Measurements from ENCODE around the gene CCDC149.

Gene CCDC149

DNA sequence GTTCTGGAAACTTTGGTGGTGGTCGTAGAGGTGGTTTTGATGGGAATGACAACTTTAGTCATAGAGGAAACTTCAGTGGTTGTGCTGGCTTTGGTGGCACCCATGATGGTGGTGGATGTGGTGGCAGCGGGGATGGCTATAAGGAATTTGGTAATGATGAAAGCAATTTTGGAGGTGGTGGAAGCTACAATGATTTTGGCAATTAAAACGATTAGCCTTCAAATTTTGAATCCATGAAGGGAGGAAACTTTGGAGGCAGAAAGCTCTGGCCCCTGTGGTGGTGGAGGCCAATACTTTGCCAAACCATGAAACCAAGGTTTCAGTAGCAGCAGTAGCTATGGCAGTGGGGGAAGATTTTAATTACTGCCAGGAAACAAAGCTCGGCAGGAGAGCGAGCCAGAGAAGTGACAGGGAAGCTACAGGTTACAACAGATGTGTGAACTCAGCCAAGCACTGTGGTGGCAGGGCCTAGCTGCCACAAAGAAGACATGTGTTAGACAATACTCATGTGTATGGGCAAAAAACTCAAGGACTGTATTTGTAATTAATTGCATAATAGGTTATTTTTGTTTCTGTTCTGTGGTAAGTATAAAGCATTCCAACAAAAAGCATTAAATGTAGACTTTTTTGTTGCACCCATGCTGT, 140.7 kb downstream of the CCDC149 start:
- no peak overlapping the region for H3K27ac ChIP-seq (ENCODE audit: low read depth, low read length, poor library complexity, severe bottlenecking)
- H3K27me3 ChIP-seq (ENCODE audit: insufficient read depth, low read length), result no peaks in the 10 kb centered on the region
- H3K4me1 ChIP-seq (ENCODE audit: insufficient read depth, low read length, severe bottlenecking), result no peaks in the 10 kb centered on the region
- H2AFZ ChIP-seq (ENCODE audit: low read length), result no peak overlapping the region
- no peaks in the 10 kb centered on the region for H3F3A ChIP-seq (ENCODE audit: insufficient read depth, low read length)
- TF ChIP-seq, protein P1, sequence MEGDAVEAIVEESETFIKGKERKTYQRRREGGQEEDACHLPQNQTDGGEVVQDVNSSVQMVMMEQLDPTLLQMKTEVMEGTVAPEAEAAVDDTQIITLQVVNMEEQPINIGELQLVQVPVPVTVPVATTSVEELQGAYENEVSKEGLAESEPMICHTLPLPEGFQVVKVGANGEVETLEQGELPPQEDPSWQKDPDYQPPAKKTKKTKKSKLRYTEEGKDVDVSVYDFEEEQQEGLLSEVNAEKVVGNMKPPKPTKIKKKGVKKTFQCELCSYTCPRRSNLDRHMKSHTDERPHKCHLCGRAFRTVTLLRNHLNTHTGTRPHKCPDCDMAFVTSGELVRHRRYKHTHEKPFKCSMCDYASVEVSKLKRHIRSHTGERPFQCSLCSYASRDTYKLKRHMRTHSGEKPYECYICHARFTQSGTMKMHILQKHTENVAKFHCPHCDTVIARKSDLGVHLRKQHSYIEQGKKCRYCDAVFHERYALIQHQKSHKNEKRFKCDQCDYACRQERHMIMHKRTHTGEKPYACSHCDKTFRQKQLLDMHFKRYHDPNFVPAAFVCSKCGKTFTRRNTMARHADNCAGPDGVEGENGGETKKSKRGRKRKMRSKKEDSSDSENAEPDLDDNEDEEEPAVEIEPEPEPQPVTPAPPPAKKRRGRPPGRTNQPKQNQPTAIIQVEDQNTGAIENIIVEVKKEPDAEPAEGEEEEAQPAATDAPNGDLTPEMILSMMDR (IDR thresholded peaks at IDR 0.05; ENCODE audit: low read length), result no peak
- no peak for TF ChIP-seq EZH2 (IDR thresholded peaks at IDR 0.05; ENCODE audit: borderline replicate concordance, low read length)
- H3K79me2 ChIP-seq (ENCODE audit: insufficient read depth, low read length), result no peaks in the 10 kb centered on the region
- no peak overlapping the region for H3K4me2 ChIP-seq (ENCODE audit: low read length)
- H3K9me2 ChIP-seq (ENCODE audit: low read depth, low read length), result no peaks in the 10 kb centered on the region
- H4K20me1 ChIP-seq (ENCODE audit: insufficient read depth, low read length), result no peaks in the 10 kb centered on the region
- H3K9me3 ChIP-seq (ENCODE audit: low read length), result no peaks in the 10 kb centered on the region
- no peaks in the 10 kb centered on the region for H3K36me3 ChIP-seq (ENCODE audit: insufficient read depth, low read length)
- H3K4me3 ChIP-seq (ENCODE audit: low read depth, low read length, poor library complexity, severe bottlenecking), result no peak overlapping the region
- no peak overlapping the region for H3K9ac ChIP-seq (ENCODE audit: low read length)

DNA sequence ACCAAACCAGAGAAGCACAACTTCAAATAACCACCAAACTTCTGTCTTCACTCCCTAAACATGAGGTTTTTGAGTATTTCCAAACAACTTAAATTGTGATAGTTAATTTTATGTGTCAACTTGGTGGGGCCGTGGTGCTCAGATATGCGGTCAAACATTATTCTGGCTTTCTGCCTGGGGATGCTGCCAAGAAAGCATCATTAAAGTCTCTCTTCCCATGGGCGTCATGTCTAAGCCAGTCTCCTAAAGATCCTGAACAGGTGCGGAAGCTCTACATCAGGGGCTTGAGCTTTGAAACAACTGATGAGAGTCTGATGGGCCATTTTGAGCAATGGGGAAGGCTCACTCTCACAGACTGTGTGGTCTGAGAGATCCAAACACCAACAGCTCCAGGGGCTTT, 141.6 kb downstream of the CCDC149 start:
- H3K27ac ChIP-seq (ENCODE audit: low read depth, low read length, poor library complexity, severe bottlenecking), result no peak overlapping the region

DNA sequence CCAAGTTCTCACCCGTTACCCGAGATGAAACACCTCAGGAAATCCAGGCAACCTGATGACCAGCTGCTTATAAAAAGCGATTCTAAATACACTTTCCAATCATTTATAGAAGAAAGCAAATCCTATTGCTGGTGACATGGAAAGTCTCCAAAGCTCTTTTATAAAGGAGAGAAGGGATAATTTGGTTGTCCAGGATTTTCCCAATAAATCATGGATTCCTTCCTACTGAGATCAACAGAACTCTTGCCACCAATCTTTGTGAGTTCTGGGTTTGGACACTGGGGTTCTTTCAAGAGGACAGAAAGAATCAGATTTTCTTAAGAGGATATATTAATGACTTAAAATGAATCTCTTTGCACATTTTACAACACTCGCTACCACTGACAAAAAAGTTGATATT, 142.2 kb downstream of the CCDC149 start:
- Histone ChIP-seq H3F3A (ENCODE audit: insufficient read depth, low read length) (no peaks in the 10 kb centered on the region), H4K20me1 (ENCODE audit: insufficient read depth, low read length) (no peaks in the 10 kb centered on the region), H3K4me1 (ENCODE audit: insufficient read depth, low read length, severe bottlenecking) (no peaks in the 10 kb centered on the region), H3K27me3 (ENCODE audit: insufficient read depth, low read length) (no peaks in the 10 kb centered on the region), H3K4me2 (ENCODE audit: low read length) (no peak overlapping the region), H3K4me3 (ENCODE audit: low read depth, low read length, poor library complexity, severe bottlenecking) (no peak overlapping the region), H3K27ac (ENCODE audit: low read depth, low read length, poor library complexity, severe bottlenecking) (no peak overlapping the region), H3K9me3 (ENCODE audit: low read length) (no peaks in the 10 kb centered on the region), H3K79me2 (ENCODE audit: insufficient read depth, low read length) (no peaks in the 10 kb centered on the region), H3K9ac (ENCODE audit: low read length) (no peak overlapping the region), H3K9me2 (ENCODE audit: low read depth, low read length) (no peaks in the 10 kb centered on the region), H3K36me3 (ENCODE audit: insufficient read depth, low read length) (no peaks in the 10 kb centered on the region), H2AFZ (ENCODE audit: low read length) (no peak overlapping the region)
- TF ChIP-seq EZH2 (IDR thresholded peaks at IDR 0.05; ENCODE audit: borderline replicate concordance, low read length), result no peak
- TF ChIP-seq, protein P1 (IDR thresholded peaks at IDR 0.05; ENCODE audit: low read length), result no peak

More for the DNA sequence above, 141.6 kb downstream of the CCDC149 start:
- no peaks in the 10 kb centered on the region for H3K27me3 ChIP-seq (ENCODE audit: insufficient read depth, low read length)
- H3K9ac ChIP-seq (ENCODE audit: low read length), result no peak overlapping the region
- no peaks in the 10 kb centered on the region for H3K79me2 ChIP-seq (ENCODE audit: insufficient read depth, low read length)
- no peaks in the 10 kb centered on the region for H3K4me1 ChIP-seq (ENCODE audit: insufficient read depth, low read length, severe bottlenecking)
- no peak overlapping the region for H3K4me2 ChIP-seq (ENCODE audit: low read length)
- no peaks in the 10 kb centered on the region for H3F3A ChIP-seq (ENCODE audit: insufficient read depth, low read length)
- H3K4me3 ChIP-seq (ENCODE audit: low read depth, low read length, poor library complexity, severe bottlenecking), result no peak overlapping the region
- H4K20me1 ChIP-seq (ENCODE audit: insufficient read depth, low read length), result no peaks in the 10 kb centered on the region
- H3K9me3 ChIP-seq (ENCODE audit: low read length), result no peaks in the 10 kb centered on the region
- no peak overlapping the region for H2AFZ ChIP-seq (ENCODE audit: low read length)
- H3K36me3 ChIP-seq (ENCODE audit: insufficient read depth, low read length), result no peaks in the 10 kb centered on the region
- no peaks in the 10 kb centered on the region for H3K9me2 ChIP-seq (ENCODE audit: low read depth, low read length)
- TF ChIP-seq, protein P1 (IDR thresholded peaks at IDR 0.05; ENCODE audit: low read length), result no peak
- no peak for TF ChIP-seq EZH2 (IDR thresholded peaks at IDR 0.05; ENCODE audit: borderline replicate concordance, low read length)
